HL-60 (cell line): ENCODE data around the gene BTBD9.

Experiments
- DNase-seq, 2 experiments: peaks; one replicate each; pipeline ENCODE4 v3.0.0-alpha.2; 2010 to 2020; ENCODE audit warnings: low read depth in 1 of 2, low spot score in 1 of 2
- H3K27ac ChIP-seq: fragments of 250-450 bp; sonication (Bioruptor Pico); replicated peaks from 2 replicates; pipeline ENCODE4 v1.5.1; 2020; ENCODE audit warnings: mild to moderate bottlenecking, moderate library complexity
- H3K27me3 ChIP-seq: fragments of 250-450 bp; sonication (Bioruptor Pico); 2 replicates; pipeline ENCODE4 v1.5.1; 2021; ENCODE audit warnings: mild to moderate bottlenecking, moderate library complexity; ENCODE audit not compliant: insufficient read depth, poor library complexity, severe bottlenecking
- H3K4me3 ChIP-seq: replicated peaks from 2 replicates; pipeline ENCODE4 v1.5.1; 2011; ENCODE audit warnings: mild to moderate bottlenecking, control low read depth, low read length; ENCODE audit not compliant: insufficient read depth
- CTCF ChIP-seq: IDR thresholded peaks from one replicate; pipeline ENCODE4 v1.5.1; 2011; ENCODE audit warnings: low read length, control low read depth, inconsistent platforms; ENCODE audit not compliant: insufficient read depth
- GABPA ChIP-seq: IDR thresholded peaks from 2 replicates; pipeline ENCODE4 v1.6.1; 2012; ENCODE audit warnings: low read depth
- POLR2AphosphoS5 ChIP-seq: IDR thresholded peaks from 2 replicates; pipeline ENCODE4 v1.6.1; 2012; ENCODE audit warnings: low read depth
- REST ChIP-seq: IDR thresholded peaks from 2 replicates; pipeline ENCODE4 v1.6.1; 2012; ENCODE audit warnings: low read depth; ENCODE audit not compliant: insufficient replicate concordance
- SPI1 ChIP-seq: IDR thresholded peaks from 2 replicates; pipeline ENCODE4 v1.6.1; 2012; ENCODE audit warnings: low read depth, mild to moderate bottlenecking, borderline replicate concordance

BTBD9 gene

GRCh38 chr6:38272222-38272621 is 367.5 kb downstream of the BTBD9 start:
- H3K4me3 ChIP-seq = no peak overlapping the region
- no peak overlapping the region for H3K27ac ChIP-seq
- TF ChIP-seq POLR2AphosphoS5 (no peak), REST (no peak)
- no peak for DNase-seq
- H3K27me3 ChIP-seq = no peaks in the 10 kb centered on the region

GRCh38 chr6:38271081-38271480 is 368.6 kb downstream of the BTBD9 start:
- H3K27ac ChIP-seq = no peak overlapping the region
- no peak for DNase-seq

GRCh38 chr6:38270367-38270766 is 369.4 kb downstream of the BTBD9 start:
- DNase-seq = no peak
- TF ChIP-seq POLR2AphosphoS5 (no peak), GABPA (no peak), CTCF (no peak), REST (no peak)
- H3K27ac ChIP-seq = no peak overlapping the region
- H3K4me3 ChIP-seq = no peak overlapping the region
- no peaks in the 10 kb centered on the region for H3K27me3 ChIP-seq

More at GRCh38 chr6:38271081-38271480, 368.6 kb downstream of the BTBD9 start:
- TF ChIP-seq SPI1 (no peak), POLR2AphosphoS5 (no peak), GABPA (no peak), CTCF (no peak), REST (no peak)
- Histone ChIP-seq H3K27me3 (no peaks in the 10 kb centered on the region), H3K4me3 (no peak overlapping the region)
